Measurements from ENCODE around the gene PPTC7.
"Not testable (repeated sequence)": the region's sequence is repeated elsewhere in the genome, so short reads cannot be mapped to it uniquely, and the experiment has no call there.

The PPTC7 gene

GRCh38 chr12:110534811-110535210, 48.3 kb downstream of the PPTC7 start:
- no peak for DNase-seq (ENCODE audit: low read depth)

DNA sequence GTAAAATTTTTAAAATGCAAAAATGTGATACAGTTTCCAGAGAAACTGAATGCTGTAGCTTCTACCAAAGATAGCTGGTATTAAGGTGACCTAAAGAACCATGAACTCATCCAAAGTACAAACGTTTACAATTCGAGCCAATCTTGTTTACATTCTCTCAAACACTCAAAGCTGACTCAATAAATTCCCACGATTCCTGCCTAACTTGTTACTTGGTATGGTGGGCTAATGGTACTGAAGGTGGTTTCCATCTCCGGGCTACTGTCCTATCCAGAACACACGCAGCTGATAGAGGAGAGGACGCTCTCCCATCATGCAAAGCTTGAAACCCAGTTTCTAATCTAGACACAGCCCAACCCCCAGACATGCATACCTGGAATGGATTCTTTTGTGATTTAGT, 49.5 kb downstream of the PPTC7 start:
- DNase-seq (ENCODE audit: low read depth) = no peak

DNA sequence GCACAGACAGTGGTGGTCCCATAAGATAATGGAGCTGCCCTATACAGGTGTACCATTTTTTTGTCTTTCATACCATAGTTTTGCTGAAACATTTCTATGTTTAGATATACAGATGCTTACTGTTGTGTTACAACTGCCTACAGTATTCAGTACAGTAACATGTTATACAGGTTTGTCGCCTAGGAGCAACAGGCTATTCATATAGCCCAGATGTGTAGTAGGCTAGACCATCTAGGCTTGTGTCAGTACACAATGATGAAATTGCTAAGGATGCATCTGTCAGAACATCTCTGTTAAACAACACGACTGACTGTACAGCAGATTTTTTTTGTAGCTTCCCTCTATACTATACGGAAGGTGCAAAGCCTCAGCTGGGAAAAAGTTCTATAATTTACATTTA, 50.5 kb downstream of the PPTC7 start:
- no peak for DNase-seq (ENCODE audit: low read depth)

- no peak for DNase-seq (ENCODE audit: low read depth)
Observed at GRCh38 chr12:110531741-110532333, 51.3 kb downstream of the PPTC7 start.

DNA sequence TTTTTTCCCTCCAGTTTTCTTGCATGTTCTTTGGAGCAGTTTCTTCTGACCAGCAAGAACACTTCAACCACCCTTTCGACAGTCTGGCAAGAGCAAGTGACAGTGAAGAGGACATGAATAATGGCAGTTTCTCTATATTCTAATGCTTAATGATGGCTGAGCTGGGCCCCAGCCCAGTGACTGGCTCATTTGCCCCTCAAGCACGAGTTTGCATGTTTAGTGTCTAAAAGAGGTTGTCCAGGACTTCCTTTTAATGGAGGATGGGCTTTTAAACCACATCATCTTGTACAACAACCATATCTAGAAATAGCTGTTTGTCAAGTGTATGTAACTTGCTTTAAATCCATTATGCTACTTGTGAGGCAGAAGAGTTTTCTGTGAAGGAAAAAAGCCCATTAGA, 52.6 kb downstream of the PPTC7 start:
- no peak for DNase-seq (ENCODE audit: low read depth)

DNA sequence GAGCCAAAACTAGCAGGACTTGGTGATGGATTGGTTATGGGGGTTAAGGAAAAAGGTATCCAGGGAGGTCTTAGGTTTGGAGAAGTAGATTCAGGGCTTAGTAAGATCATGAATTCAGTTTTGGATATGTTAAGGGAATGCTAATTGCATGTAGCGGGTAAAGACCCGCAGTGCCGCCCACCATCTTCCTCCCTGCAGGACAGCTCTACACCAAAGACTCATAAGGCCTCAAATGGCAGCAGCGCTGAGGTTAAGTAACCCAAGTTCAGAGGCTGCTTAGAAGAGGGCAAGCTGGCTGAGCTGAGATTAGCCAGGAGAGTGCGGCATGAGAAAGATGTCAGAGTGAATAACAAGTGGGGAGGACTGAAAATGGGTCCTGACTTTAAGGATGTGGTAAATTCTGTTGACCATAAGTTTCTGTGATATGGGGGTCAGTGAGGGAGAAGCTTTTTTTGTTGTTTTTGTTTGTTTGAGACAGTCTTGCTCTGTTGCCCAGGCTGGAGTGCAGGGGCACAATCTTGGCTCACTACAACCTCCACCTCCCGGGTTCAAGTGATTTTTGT, 54.8 kb downstream of the PPTC7 start:
- DNase-seq (ENCODE audit: low read depth) = no peak

DNA sequence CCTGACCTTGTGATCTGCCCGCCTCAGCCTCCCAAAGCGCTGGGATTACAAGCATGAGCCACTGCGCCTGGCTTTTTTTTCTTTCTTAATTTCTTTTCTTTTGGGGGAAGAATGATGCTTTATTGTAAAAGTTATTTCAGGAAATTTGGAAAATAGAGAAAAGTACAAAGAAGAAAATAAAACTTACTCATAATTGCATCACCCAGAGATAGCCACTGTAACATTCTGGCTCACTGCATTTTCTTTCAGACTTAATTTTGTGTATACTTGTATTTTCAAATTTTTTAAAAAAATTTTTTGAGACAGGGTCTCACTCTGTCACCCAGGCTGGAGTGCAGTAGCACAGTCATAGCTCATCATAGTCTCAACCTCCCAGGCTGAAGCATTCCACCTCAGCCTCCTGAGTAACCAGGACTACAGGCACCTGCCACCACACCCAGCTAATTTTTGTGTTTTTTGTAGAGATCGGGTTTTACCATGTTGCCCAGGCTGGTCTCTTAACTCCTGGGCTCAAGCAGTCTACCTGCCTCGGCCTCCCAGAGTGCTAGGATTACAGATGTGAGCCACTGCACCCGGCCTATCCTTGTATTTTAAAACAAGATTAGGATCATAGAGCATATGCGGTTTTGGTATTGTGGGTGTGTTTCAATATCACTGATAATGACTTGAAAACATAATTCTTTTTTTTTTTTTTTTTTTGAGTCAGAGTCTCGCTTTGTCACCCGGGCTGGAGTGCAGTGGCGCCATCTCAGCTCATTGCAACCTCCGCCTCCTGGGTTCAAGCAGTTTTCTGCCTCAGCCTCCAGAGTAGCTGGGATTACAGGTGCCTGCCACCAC, 62.0 kb downstream of the PPTC7 start:
- not testable (repeated sequence) for DNase-seq (ENCODE audit: low read depth)

DNA sequence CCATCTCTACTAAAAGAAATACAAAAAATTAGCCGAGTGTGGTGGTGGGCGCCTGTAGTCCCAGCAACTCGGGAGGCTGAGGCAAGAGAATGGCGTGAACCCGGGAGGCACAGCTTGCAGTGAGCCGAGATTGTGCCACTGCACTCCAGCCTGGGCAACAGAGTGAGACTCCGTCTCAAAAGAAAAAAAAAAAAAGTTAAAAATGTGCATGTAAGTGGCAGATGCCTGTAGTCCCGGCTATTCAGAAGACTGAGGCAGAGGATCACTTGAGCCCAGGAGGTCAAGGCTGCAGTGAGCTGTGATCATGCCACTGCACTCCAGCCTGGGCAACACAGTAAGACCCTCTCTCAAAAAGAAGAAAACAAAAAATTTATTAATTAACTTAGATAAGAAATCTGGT, 65.1 kb downstream of the PPTC7 start:
- DNase-seq (ENCODE audit: low read depth) = not testable (repeated sequence)

- no peak for DNase-seq (ENCODE audit: low read depth)
Observed at GRCh38 chr12:110516995-110517394, 66.1 kb downstream of the PPTC7 start.

DNA sequence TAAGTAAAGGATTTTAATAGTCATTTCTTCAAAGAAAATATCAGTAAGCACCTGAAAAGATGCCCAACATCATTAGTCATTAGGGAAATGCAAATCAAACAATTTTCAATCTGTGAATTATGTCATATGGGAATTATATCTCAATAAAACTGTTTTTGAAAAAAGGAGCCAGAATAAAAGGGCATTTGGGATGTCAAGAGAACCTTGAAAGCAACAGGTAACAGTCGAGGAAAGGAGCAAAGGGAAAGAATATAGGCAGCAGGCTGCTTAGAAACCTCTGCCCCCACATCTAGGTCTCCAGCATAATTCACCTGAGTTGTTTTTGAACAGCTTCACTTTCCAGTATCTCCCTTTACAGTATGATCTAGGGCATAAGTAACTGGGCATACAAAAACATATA, 68.8 kb downstream of the PPTC7 start:
- no peak for DNase-seq (ENCODE audit: low read depth)

- no peak for DNase-seq (ENCODE audit: low read depth)
Observed at GRCh38 chr12:110513842-110514241, 69.3 kb downstream of the PPTC7 start.

DNA sequence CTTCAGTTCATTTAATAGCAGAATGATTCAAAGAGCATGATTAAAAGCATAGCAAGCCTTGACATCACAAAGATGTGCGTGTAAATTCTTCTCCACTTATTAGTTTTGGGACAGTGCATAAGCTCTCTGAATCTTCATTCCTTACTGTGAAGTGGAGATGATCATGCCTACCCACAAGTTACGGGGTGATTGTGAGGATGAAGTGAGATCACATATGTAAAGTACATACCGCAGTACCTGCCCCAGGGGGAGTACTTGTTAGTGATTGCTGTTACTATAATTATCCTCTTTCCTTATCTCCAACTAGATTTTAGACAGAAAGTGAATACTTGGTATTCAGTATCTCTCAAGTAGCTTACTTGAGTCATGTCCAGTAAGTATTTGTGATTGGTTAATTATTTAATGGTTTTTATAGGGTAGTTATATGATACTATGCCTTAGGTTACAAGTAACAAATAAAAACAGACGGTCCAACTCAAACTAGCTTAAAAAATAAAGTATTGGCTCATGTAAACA, 75.0 kb downstream of the PPTC7 start:
- DNase-seq (ENCODE audit: low read depth) = no peak

GRCh38 chr12:110505332-110505731, 77.8 kb downstream of the PPTC7 start:
- DNase-seq (ENCODE audit: low read depth) = no peak

DNA sequence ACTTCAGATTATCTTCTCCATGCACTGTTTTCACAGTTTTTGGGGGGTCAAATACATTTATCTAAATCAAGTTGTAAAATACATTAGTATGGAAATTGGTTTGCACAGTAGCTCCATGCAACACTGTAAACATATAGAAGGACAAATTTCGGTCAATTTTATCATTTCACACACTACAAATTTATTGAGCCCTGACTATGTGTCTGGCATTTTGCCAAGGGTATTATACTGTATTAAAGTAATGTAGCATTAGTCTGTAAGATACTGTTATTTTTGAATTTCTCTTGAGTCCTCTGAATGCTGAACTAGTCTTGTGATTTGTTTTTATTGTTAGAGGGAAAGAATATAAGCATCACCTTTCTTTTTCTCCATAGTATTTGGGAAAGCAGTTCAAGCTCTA, 79.7 kb downstream of the PPTC7 start:
- DNase-seq (ENCODE audit: low read depth) = no peak

DNA sequence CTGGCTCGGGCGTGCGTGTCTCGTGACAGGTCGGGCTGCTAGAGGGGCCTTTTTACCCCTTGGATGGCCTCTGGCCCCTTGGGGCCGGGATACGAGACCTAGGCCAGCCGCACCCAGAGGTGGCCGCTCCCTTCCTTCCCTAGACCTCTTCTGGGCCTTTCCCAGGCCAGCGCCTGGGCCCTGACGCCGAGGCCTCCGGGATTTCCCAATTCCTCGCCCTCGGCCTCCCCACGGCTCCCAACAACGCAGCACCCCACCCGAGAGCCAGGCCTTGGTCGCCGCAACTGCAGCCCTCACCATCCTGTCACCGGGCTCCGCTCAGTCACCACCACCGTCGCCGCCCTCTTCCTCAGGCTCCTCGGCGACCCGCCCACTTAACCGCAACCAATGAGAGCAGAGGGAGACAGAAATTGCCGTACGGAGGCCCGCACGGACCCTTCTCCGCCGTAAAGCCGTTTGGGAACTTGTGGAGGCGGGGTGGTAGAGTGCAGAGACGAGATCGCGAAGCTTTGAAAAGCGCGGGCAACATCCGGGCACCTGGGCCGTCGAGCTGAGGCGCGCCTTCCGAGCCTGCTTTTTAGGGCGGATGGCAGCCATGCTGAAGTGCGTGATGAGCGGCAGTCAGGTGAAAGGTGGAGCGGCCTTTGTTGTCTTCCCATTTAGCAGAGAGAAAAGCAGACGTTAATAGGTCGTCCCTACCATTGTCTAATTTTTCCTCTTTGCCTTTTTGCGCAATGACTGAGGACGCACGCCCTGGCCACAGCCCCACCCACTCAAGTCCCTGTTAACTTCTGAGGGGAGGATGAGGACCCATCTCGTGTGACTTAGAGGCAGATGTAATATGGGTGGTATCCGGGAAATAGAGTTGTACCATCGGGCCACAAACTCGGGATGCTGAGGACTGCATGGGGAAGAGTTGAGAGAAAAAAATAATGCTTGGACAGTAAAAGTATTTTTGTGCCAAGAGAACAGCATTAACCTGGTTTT, 81.1 kb downstream of the PPTC7 start, which contains the start of the genes RAD9B and VPS29:
RAD9B (plus strand) TSS at position 580 of the 987 bp plus-strand sequence; CDS start at position 587, 7 bp downstream.
VPS29 (minus strand) TSS at position 360 of the 987 bp plus-strand sequence; CDS start at position 300, 60 bp downstream.
- peak; percentile 94 for DNase-seq (ENCODE audit: low read depth)

DNA sequence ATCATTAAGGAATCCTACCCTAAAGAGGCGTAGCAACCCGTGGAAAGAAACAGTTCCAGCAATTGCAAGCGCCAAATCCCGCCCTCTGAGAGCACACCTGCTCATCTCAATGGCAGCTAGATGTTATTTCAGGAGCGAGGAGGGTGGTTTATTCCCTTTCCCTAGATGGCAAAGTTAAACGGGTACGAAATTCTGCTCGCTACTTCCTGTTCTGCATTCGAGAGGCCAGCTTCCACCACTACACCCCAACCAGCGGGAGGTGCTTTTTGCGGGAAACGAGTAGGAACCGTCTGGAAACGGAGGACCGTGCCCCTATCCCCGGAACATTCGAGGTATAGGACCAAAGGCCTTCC, 81.7 kb downstream of the PPTC7 start:
- DNase-seq (ENCODE audit: low read depth) = no peak

GRCh38 chr12:110498984-110499706, 84.0 kb downstream of the PPTC7 start:
- no peak for DNase-seq (ENCODE audit: low read depth)

Measured in stimulated activated CD8-positive, alpha-beta memory T cell treated with anti-CD3 and anti-CD28 coated beads, Interleukin-15, amount 100 ng/mL, for 24 hours (primary cell).